Activated T-cell treated with anti-CD3 and anti-CD28 coated beads, Interleukin-2, amount 50 U/mL, for 4 hours (primary cell): ENCODE results near the gene KNCN. TPM values are rescaled to one million over a fixed set of nuclear protein-coding genes. Genes with fewer than 3 reads are reported as not detected.

Experiments
- ATAC-seq, 2 donors: fragments of 200-7000 bp; cut with Tn5 transposase; one replicate each; pipeline ENCODE4 v1.10.0; 2021
- DNase-seq: peaks from one replicate; pipeline ENCODE4 v3.0.0-alpha.2; 2020
- H3K27me3 Mint-ChIP-seq: one replicate; pipeline ENCODE4 v1.8.0; 2021; ENCODE audit warnings: low read depth, mixed read lengths
- H3K36me3 Mint-ChIP-seq: one replicate; pipeline ENCODE4 v1.8.0; 2022; ENCODE audit warnings: mixed read lengths; ENCODE audit not compliant: insufficient read depth
- H3K4me1 Mint-ChIP-seq: one replicate; pipeline ENCODE4 v1.8.0; 2021; ENCODE audit warnings: low read depth, mixed read lengths
- H3K4me3 Mint-ChIP-seq: one replicate; pipeline ENCODE4 v1.8.0; 2021; ENCODE audit warnings: mild to moderate bottlenecking, moderate library complexity, mixed read lengths
- H3K9me3 Mint-ChIP-seq: one replicate; pipeline ENCODE4 v1.8.0; 2021; ENCODE audit warnings: mixed read lengths
- total RNA-seq, 3 donors: library from RNA; stranded (reverse); gene quantifications; one replicate each; pipeline ENCODE4 v1.2.1, GENCODE V29; 2021

The KNCN gene
- total RNA-seq, 3 donors from 2014 or later, result not detected

- Mint-ChIP-seq H3K4me3 (no peak overlapping the region), H3K36me3 (no peaks in the 10 kb centered on the region), H3K27me3 (peaks cover 31% of the 10 kb centered on the region), H3K4me1 (peaks cover 5% of the 10 kb centered on the region), H3K9me3 (no peaks in the 10 kb centered on the region)
- ATAC-seq (no peak), DNase-seq (no peak)
These were observed 23.0 kb downstream of the KNCN start for GRCh38 chr1:46528297-46528955.

- H3K4me3 Mint-ChIP-seq, result no peak overlapping the region
- H3K36me3 Mint-ChIP-seq, result no peaks in the 10 kb centered on the region
- ATAC-seq, result peak; percentile 63 to 67
- no peaks in the 10 kb centered on the region for H3K9me3 Mint-ChIP-seq
- peaks cover 6% of the 10 kb centered on the region for H3K4me1 Mint-ChIP-seq
- H3K27me3 Mint-ChIP-seq, result peaks cover 31% of the 10 kb centered on the region
- peak; percentile 65 for DNase-seq
These were observed 23.8 kb downstream of the KNCN start for GRCh38 chr1:46527474-46528296.

GRCh38 chr1:46526691-46527291 lies 24.7 kb downstream of the KNCN start:
- Mint-ChIP-seq H3K4me3 (no peak overlapping the region), H3K4me1 (peaks cover 13% of the 10 kb centered on the region), H3K36me3 (no peaks in the 10 kb centered on the region), H3K27me3 (peaks cover 31% of the 10 kb centered on the region), H3K9me3 (no peaks in the 10 kb centered on the region)
- ATAC-seq (no peak), DNase-seq (no peak)

- H3K4me1 Mint-ChIP-seq, result peaks cover 15% of the 10 kb centered on the region
- H3K27me3 Mint-ChIP-seq, result peaks cover 31% of the 10 kb centered on the region
- no peaks in the 10 kb centered on the region for H3K9me3 Mint-ChIP-seq
- ATAC-seq, result no peak
- no peak for DNase-seq
- H3K4me3 Mint-ChIP-seq, result no peak overlapping the region
- no peaks in the 10 kb centered on the region for H3K36me3 Mint-ChIP-seq
These were observed 25.3 kb downstream of the KNCN start for GRCh38 chr1:46526013-46526690.

GRCh38 chr1:46525253-46525983 lies 26.0 kb downstream of the KNCN start:
- no peak overlapping the region for H3K4me3 Mint-ChIP-seq
- H3K27me3 Mint-ChIP-seq, result peaks cover 35% of the 10 kb centered on the region
- H3K4me1 Mint-ChIP-seq, result peaks cover 15% of the 10 kb centered on the region
- no peaks in the 10 kb centered on the region for H3K9me3 Mint-ChIP-seq
- DNase-seq (no peak), ATAC-seq (no peak)
- no peaks in the 10 kb centered on the region for H3K36me3 Mint-ChIP-seq

- no peak for ATAC-seq
- H3K4me3 Mint-ChIP-seq, result no peak overlapping the region
- peaks cover 15% of the 10 kb centered on the region for H3K4me1 Mint-ChIP-seq
- H3K27me3 Mint-ChIP-seq, result peaks cover 37% of the 10 kb centered on the region
- no peaks in the 10 kb centered on the region for H3K36me3 Mint-ChIP-seq
- H3K9me3 Mint-ChIP-seq, result no peaks in the 10 kb centered on the region
- DNase-seq, result no peak
These were observed 26.6 kb downstream of the KNCN start for GRCh38 chr1:46524843-46525242.

- H3K9me3 Mint-ChIP-seq, result no peaks in the 10 kb centered on the region
- H3K4me3 Mint-ChIP-seq, result no peak overlapping the region
- no peaks in the 10 kb centered on the region for H3K36me3 Mint-ChIP-seq
These were observed 27.7 kb downstream of the KNCN start for GRCh38 chr1:46523496-46524353.

GRCh38 chr1:46522969-46523320 lies 28.5 kb downstream of the KNCN start:
- Mint-ChIP-seq H3K9me3 (no peaks in the 10 kb centered on the region), H3K27me3 (peaks cover 29% of the 10 kb centered on the region), H3K36me3 (no peaks in the 10 kb centered on the region), H3K4me1 (peaks cover 12% of the 10 kb centered on the region), H3K4me3 (no peak overlapping the region)
- ATAC-seq, result no peak
- no peak for DNase-seq

More at GRCh38 chr1:46523496-46524353, 27.7 kb downstream of the KNCN start:
- ATAC-seq (no peak), DNase-seq (no peak)
- peaks cover 12% of the 10 kb centered on the region for H3K4me1 Mint-ChIP-seq
- H3K27me3 Mint-ChIP-seq, result peaks cover 31% of the 10 kb centered on the region

- no peak for DNase-seq
- Mint-ChIP-seq H3K36me3 (no peaks in the 10 kb centered on the region), H3K4me1 (peaks cover 12% of the 10 kb centered on the region), H3K27me3 (peaks cover 28% of the 10 kb centered on the region), H3K4me3 (peak overlapping the region; percentile 21), H3K9me3 (no peaks in the 10 kb centered on the region)
- peak; percentile 88 to 91 for ATAC-seq
These were observed 29.1 kb downstream of the KNCN start for GRCh38 chr1:46522184-46522968.

GRCh38 chr1:46521414-46521813 lies 30.0 kb downstream of the KNCN start:
- no peak for ATAC-seq
- peaks cover 33% of the 10 kb centered on the region for H3K27me3 Mint-ChIP-seq
- H3K9me3 Mint-ChIP-seq, result no peaks in the 10 kb centered on the region
- DNase-seq, result no peak
- no peaks in the 10 kb centered on the region for H3K36me3 Mint-ChIP-seq
- peaks cover 12% of the 10 kb centered on the region for H3K4me1 Mint-ChIP-seq
- no peak overlapping the region for H3K4me3 Mint-ChIP-seq

GRCh38 chr1:46520063-46520911 lies 31.2 kb downstream of the KNCN start:
- H3K9me3 Mint-ChIP-seq, result no peaks in the 10 kb centered on the region
- DNase-seq (no peak), ATAC-seq (no peak)
- peaks cover 12% of the 10 kb centered on the region for H3K4me1 Mint-ChIP-seq
- peaks cover 29% of the 10 kb centered on the region for H3K27me3 Mint-ChIP-seq
- H3K36me3 Mint-ChIP-seq, result no peaks in the 10 kb centered on the region
- H3K4me3 Mint-ChIP-seq, result no peak overlapping the region

GRCh38 chr1:46519209-46519608 lies 32.2 kb downstream of the KNCN start:
- Mint-ChIP-seq H3K36me3 (no peaks in the 10 kb centered on the region), H3K9me3 (no peaks in the 10 kb centered on the region), H3K4me3 (no peak overlapping the region), H3K27me3 (peaks cover 25% of the 10 kb centered on the region), H3K4me1 (peaks cover 12% of the 10 kb centered on the region)
- DNase-seq (no peak), ATAC-seq (no peak)
